ENCODE measurements around the gene UBAC2.

UBAC2 gene

DNA sequence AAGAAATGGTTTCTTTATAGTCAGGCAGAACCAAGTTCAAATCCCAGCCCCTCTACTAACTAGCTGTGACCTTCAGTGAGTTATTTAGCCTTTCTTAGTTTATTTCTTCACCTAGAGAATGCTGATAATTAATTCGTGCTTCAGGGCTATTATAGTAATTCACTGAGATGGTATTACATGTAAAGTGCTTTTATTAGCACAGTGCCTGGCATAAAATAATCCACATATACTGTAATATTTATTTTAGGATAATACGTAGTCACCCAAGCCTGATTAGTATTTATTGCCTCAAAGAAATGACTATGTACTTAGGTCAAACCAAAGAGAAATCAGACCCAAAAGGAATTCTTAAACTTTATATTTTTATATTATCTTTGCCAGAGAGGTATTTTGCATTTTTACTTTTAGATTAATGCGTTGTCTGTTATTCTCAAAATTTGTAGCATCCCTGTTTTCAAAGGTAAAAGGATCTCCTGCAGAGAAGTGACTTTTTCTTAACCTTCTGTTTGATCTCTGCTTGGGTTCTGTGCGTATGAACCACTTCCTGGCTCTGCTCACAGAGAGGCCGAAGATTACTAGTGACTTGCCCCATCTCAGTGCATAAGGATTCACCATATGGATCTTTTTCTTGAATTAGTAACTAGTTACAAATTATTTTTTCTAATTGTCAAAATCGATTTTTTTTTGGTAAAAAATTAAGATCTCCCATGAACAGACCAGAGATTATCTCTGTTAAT is 19.7 kb downstream of the UBAC2 start:
- Histone ChIP-seq H3K4me2 (ENCODE audit: insufficient read depth, low read length) (peak overlapping the region; percentile 37; the same call in 1 of the 2 replicates), H3K79me2 (ENCODE audit: insufficient read depth, low read length) (peaks cover 95% of the 10 kb centered on the region), H3K4me3 (ENCODE audit: low read depth in 1 of 2, low read length in 2 of 2) (no peak overlapping the region)

DNA sequence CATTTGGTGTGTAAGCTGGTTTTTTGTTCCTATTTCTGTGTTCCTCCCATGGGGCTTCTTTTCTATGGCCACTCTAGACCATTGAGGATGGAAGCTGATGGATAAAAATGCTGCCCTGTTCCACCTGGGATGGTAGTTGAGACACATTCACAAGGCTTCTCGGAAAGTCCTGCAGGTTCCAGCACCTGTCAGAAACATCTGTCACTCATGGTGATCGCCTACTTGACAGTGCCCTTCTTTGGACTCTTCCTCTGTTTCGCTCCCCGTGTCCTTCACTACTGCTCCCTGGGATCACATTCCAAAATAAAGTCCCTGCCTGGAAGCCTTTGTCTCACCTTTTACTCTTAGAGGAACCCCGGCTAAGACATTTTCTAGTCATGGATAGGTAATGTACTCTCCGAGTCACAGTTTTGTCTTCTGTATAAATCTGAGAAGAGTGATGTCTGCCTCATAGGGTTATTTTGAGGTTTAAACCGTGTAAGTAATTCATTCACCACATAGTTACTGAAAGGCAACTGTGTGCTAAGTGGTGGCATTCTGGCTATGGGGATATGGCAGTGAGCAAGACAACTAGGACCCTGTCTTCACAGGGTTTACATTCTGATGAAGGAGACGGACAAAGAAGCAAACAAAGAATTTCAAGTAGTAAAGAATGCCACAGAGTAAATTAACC is 21.0 kb downstream of the UBAC2 start:
- DNase-seq (no peak), ATAC-seq (ENCODE audit: insufficient read depth, low read depth) (no peak)
- Histone ChIP-seq H2AFZ (ENCODE audit: low read depth, low read length) (no peak overlapping the region), H3K9me3 (ENCODE audit: insufficient read depth, low read length, severe bottlenecking) (no peaks in the 10 kb centered on the region), H3K27ac (ENCODE audit: low read length) (peak overlapping the region; percentile 31; the same call in 1 of the 2 replicates), H3K36me3 (ENCODE audit: insufficient read depth, low read length) (peaks cover 16% of the 10 kb centered on the region), H3K4me1 (ENCODE audit: insufficient read depth, low read length) (peaks cover 70% of the 10 kb centered on the region), H3K9ac (ENCODE audit: low read depth, low read length) (no peak overlapping the region), H4K20me1 (ENCODE audit: insufficient read depth, low read length) (peaks cover 37% of the 10 kb centered on the region; the same call in 1 of the 2 replicates), H3K4me2 (ENCODE audit: insufficient read depth, low read length) (no peak overlapping the region), H3K27me3 (ENCODE audit: insufficient read depth, low read length, poor library complexity) (no peaks in the 10 kb centered on the region), H3K4me3 (ENCODE audit: low read depth in 1 of 2, low read length in 2 of 2) (no peak overlapping the region), H3K79me2 (ENCODE audit: insufficient read depth, low read length) (peaks cover 95% of the 10 kb centered on the region)
- no peak for TF ChIP-seq EZH2 (IDR thresholded peaks at IDR 0.05; ENCODE audit: borderline replicate concordance, low read depth, low read length, severe bottlenecking)
- TF ChIP-seq, protein P1, sequence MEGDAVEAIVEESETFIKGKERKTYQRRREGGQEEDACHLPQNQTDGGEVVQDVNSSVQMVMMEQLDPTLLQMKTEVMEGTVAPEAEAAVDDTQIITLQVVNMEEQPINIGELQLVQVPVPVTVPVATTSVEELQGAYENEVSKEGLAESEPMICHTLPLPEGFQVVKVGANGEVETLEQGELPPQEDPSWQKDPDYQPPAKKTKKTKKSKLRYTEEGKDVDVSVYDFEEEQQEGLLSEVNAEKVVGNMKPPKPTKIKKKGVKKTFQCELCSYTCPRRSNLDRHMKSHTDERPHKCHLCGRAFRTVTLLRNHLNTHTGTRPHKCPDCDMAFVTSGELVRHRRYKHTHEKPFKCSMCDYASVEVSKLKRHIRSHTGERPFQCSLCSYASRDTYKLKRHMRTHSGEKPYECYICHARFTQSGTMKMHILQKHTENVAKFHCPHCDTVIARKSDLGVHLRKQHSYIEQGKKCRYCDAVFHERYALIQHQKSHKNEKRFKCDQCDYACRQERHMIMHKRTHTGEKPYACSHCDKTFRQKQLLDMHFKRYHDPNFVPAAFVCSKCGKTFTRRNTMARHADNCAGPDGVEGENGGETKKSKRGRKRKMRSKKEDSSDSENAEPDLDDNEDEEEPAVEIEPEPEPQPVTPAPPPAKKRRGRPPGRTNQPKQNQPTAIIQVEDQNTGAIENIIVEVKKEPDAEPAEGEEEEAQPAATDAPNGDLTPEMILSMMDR (IDR thresholded peaks at IDR 0.05; ENCODE audit: borderline replicate concordance, extremely low read depth, low read length, poor library complexity, severe bottlenecking), result no peak

More for the DNA sequence above, 19.7 kb downstream of the UBAC2 start:
- DNase-seq (peak; percentile 68), ATAC-seq (ENCODE audit: insufficient read depth, low read depth) (peak; percentile 86)
- Histone ChIP-seq H4K20me1 (ENCODE audit: insufficient read depth, low read length) (peaks cover 25% of the 10 kb centered on the region; the same call in 1 of the 2 replicates), H3K9me3 (ENCODE audit: insufficient read depth, low read length, severe bottlenecking) (no peaks in the 10 kb centered on the region), H3K27ac (ENCODE audit: low read length) (peak overlapping the region; percentile 66), H3K9ac (ENCODE audit: low read depth, low read length) (no peak overlapping the region), H2AFZ (ENCODE audit: low read depth, low read length) (no peak overlapping the region), H3K36me3 (ENCODE audit: insufficient read depth, low read length) (peaks cover 16% of the 10 kb centered on the region), H3K27me3 (ENCODE audit: insufficient read depth, low read length, poor library complexity) (no peaks in the 10 kb centered on the region), H3K4me1 (ENCODE audit: insufficient read depth, low read length) (peaks cover 70% of the 10 kb centered on the region)
- TF ChIP-seq, protein P1 (IDR thresholded peaks at IDR 0.05; ENCODE audit: borderline replicate concordance, extremely low read depth, low read length, poor library complexity, severe bottlenecking), result no peak
- TF ChIP-seq EZH2 (IDR thresholded peaks at IDR 0.05; ENCODE audit: borderline replicate concordance, low read depth, low read length, severe bottlenecking), result no peak

DNA sequence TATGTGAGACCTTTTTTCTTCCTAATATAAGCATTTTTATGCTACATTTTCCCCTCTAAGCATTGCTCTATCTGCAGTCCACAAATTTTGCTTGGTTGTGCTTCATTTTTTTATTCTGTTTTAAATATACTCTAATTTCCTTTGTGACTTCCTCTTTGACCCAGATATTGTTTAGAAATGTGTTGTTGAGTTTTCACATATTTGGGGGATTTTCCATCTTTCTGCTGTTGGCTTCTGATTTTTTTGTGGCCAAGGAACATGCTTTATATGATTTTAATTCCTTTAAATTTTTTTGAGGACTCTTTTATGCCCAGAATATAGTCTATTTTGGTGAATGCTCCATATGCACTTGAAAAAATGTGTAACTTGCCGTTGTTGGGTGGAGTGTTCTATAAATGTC is 22.9 kb downstream of the UBAC2 start:
- no peak for ATAC-seq (ENCODE audit: insufficient read depth, low read depth)
- peaks cover 43% of the 10 kb centered on the region; the same call in 1 of the 2 replicates for H4K20me1 ChIP-seq (ENCODE audit: insufficient read depth, low read length)

More for the DNA sequence above, 22.9 kb downstream of the UBAC2 start:
- Histone ChIP-seq H3K79me2 (ENCODE audit: insufficient read depth, low read length) (peaks cover 92% of the 10 kb centered on the region), H2AFZ (ENCODE audit: low read depth, low read length) (no peak overlapping the region), H3K4me3 (ENCODE audit: low read depth in 1 of 2, low read length in 2 of 2) (no peak overlapping the region), H3K4me2 (ENCODE audit: insufficient read depth, low read length) (no peak overlapping the region), H3K36me3 (ENCODE audit: insufficient read depth, low read length) (peaks cover 16% of the 10 kb centered on the region), H3K9ac (ENCODE audit: low read depth, low read length) (no peak overlapping the region), H3K27me3 (ENCODE audit: insufficient read depth, low read length, poor library complexity) (no peaks in the 10 kb centered on the region), H3K4me1 (ENCODE audit: insufficient read depth, low read length) (peaks cover 69% of the 10 kb centered on the region), H3K27ac (ENCODE audit: low read length) (no peak overlapping the region), H3K9me3 (ENCODE audit: insufficient read depth, low read length, severe bottlenecking) (no peaks in the 10 kb centered on the region)
- no peak for TF ChIP-seq EZH2 (IDR thresholded peaks at IDR 0.05; ENCODE audit: borderline replicate concordance, low read depth, low read length, severe bottlenecking)
- TF ChIP-seq, protein P1 (IDR thresholded peaks at IDR 0.05; ENCODE audit: borderline replicate concordance, extremely low read depth, low read length, poor library complexity, severe bottlenecking), result no peak
- DNase-seq, result no peak

Measured in DND-41 (cell line).